ENCODE results near the gene GRK2. TPM values are rescaled to one million over a fixed set of nuclear protein-coding genes. Genes with fewer than 3 reads are reported as not detected.

Gene GRK2
- total and polyA plus RNA-seq, 2 donors (not counting 3 experiments of a cell fraction or from before 2014, with no cell fraction given) = 57.9 to 62.3 TPM

DNA sequence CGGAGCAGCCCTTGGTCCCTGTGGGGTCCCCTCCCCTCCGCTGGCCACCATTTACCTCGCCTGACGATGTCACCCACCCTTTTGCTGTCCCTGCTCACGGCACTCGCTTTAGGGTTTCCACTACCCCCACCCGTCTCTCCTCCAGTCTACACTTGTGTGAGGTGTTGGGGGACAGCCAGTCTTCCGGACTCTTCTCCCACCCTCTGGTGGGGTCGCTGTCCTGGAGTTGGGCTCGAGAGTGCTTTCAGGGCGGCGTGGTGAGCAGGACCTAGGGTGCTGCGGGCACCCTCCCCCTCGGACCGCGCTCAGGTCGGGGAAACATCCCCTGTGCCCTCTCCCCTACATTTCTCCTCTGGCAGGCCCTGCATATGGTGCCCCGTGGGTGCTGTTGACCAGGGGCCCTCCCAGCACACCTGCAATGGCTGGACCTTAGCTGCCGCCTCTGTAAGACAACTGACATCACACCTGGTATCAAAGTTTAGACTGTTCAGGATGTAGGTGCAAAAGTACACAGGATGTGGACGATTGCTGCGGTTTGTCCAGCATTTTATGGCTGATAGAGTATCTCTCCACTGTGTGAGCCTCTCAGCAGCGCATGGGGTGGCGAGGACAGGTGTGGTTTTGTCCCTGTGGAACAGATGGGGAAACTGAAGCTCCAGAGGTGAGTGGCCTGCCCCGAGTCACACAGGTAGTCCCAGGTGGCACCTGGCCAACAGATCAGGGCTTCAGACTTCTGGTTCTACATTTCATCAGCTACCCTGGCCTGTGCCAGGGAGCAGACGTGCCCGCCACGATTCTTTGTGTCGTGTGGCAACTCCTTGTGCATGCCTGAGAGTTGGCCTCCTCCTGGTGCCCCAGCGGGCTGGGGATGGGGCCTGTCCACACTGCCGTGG, 1.2 kb downstream of the GRK2 start:
- Histone ChIP-seq H3K36me3 (ENCODE audit: control insufficient read depth in 2 of 2, extremely low read depth in 1 of 2, insufficient read depth in 2 of 2, low read length in 2 of 2) (peaks cover 0 to 8% of the 10 kb centered on the region in 2 experiments), H3K9ac (replicated peaks; ENCODE audit: extremely low read depth, insufficient read depth, low read length) (peak overlapping the region; percentile 49), H3K9me3 (replicated peaks; ENCODE audit: control insufficient read depth, insufficient read depth, low read length) (no peaks in the 10 kb centered on the region), H3K4me3 (replicated peaks in 1 of 3; ENCODE audit: insufficient read depth in 1 of 3, low read depth in 1 of 3, low read length in 3 of 3) (peak overlapping the region; percentile 56 to 72 (median 69)), H4K20me1 (replicated peaks; ENCODE audit: control insufficient read depth, extremely low read depth, insufficient read depth, low read length) (no peaks in the 10 kb centered on the region), H2AFZ (ENCODE audit: low read depth, low read length) (no peak overlapping the region), H3K27ac (ENCODE audit: insufficient read depth, low read depth, low read length) (no peak overlapping the region), H3K27me3 (ENCODE audit: control insufficient read depth in 2 of 2, insufficient read depth in 2 of 2, low read length in 2 of 2) (no peaks in the 10 kb centered on the region), H3K4me2 (ENCODE audit: insufficient read depth, low read length) (peak overlapping the region; percentile 53), H3K4me1 (ENCODE audit: control insufficient read depth, extremely low read depth, insufficient read depth, low read length) (peaks cover 38% of the 10 kb centered on the region), H3K9me1 (replicated peaks; ENCODE audit: control insufficient read depth, extremely low read depth, insufficient read depth, low read length) (no peaks in the 10 kb centered on the region), H3K79me2 (ENCODE audit: control insufficient read depth, insufficient read depth, low read length) (peaks cover 57% of the 10 kb centered on the region)
- ChIA-PET POLR2A (interaction anchor here (1.0 kb wide), 2 partner anchors 28 to 86 kb away, joined by 3 to 4 read pairs; partner anchors contain the start of gene POLD4), CTCF (interaction anchor here (0.6 to 2.5 kb wide), 16 partner anchors 10 to 186 kb away, joined by 3 to 35 read pairs (median 5); partner anchors contain the start of gene ANKRD13D)
- dilution Hi-C loops (cut with MboI; ENCODE audit: extremely low pct_ligation_motif_present, low sequenced_read_pairs) (no loop called here), intact Hi-C loops (cut with micrococcal nuclease) (loop anchor here (1.0 to 10.0 kb wide), 2 partner anchors 10 to 237 kb away; partner anchors contain the start of genes CDK2AP2 and PITPNM1)
- DNase-seq (ENCODE audit: low read depth, low spot score) (no peak), FAIRE-seq (no peak)
- TF ChIP-seq JUN (IDR thresholded peaks at IDR 0.05; ENCODE audit: borderline replicate concordance, insufficient read depth, insufficient read length, low read depth) = no peak
- no peak for TF ChIP-seq GATA2 (IDR thresholded peaks at IDR 0.05; ENCODE audit: insufficient read depth, insufficient read length, low read depth, low read length)
- TF ChIP-seq, protein P1, sequence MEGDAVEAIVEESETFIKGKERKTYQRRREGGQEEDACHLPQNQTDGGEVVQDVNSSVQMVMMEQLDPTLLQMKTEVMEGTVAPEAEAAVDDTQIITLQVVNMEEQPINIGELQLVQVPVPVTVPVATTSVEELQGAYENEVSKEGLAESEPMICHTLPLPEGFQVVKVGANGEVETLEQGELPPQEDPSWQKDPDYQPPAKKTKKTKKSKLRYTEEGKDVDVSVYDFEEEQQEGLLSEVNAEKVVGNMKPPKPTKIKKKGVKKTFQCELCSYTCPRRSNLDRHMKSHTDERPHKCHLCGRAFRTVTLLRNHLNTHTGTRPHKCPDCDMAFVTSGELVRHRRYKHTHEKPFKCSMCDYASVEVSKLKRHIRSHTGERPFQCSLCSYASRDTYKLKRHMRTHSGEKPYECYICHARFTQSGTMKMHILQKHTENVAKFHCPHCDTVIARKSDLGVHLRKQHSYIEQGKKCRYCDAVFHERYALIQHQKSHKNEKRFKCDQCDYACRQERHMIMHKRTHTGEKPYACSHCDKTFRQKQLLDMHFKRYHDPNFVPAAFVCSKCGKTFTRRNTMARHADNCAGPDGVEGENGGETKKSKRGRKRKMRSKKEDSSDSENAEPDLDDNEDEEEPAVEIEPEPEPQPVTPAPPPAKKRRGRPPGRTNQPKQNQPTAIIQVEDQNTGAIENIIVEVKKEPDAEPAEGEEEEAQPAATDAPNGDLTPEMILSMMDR (IDR thresholded peaks at IDR 0.05; ENCODE audit: extremely low read depth in 1 of 2, insufficient read depth in 1 of 2, low read depth in 1 of 2, low read length in 2 of 2) = no peak
- TF ChIP-seq EZH2 (IDR thresholded peaks at IDR 0.05; ENCODE audit: borderline replicate concordance, low read depth, low read length, severe bottlenecking) = no peak
- TF ChIP-seq, protein P2, sequence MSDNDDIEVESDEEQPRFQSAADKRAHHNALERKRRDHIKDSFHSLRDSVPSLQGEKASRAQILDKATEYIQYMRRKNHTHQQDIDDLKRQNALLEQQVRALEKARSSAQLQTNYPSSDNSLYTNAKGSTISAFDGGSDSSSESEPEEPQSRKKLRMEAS (IDR thresholded peaks at IDR 0.05; ENCODE audit: insufficient read depth, insufficient read length) = no peak
- TF ChIP-seq MYC (IDR thresholded peaks at IDR 0.05; ENCODE audit: low read depth, low read length) = no peak
- no peak for TF ChIP-seq POLR2A (IDR thresholded peaks at IDR 0.05; ENCODE audit: low read depth, low read length)
- no peak for TF ChIP-seq FOS (IDR thresholded peaks at IDR 0.05; ENCODE audit: borderline replicate concordance, insufficient read depth, low read length)
- TF ChIP-seq POLR2AphosphoS5 (IDR thresholded peaks at IDR 0.05; ENCODE audit: insufficient read depth, low read depth, low read length) = no peak
- BruUV-seq (replicated peaks) = TSS peak; percentile 16
